IPS DF 6.9 (cell line): ENCODE measurements around the gene PTOV1.

ENCODE experiments used
- DNase-seq: peaks from one replicate; pipeline ENCODE4 v3.0.0-alpha.2; 2013; ENCODE audit warnings: low read depth, low spot score
- H3K27ac ChIP-seq: one replicate; pipeline ENCODE4 v1.5.1; 2013; ENCODE audit warnings: low read length, control low read depth
- H3K27me3 ChIP-seq: 2 replicates; pipeline ENCODE4 v1.6.1; 2013; ENCODE audit warnings: mild to moderate bottlenecking, low read length; ENCODE audit not compliant: control insufficient read depth, insufficient read depth
- H3K36me3 ChIP-seq: 2 replicates; pipeline ENCODE4 v1.6.1; 2013; ENCODE audit warnings: low read length; ENCODE audit not compliant: control insufficient read depth, insufficient read depth
- H3K4me1 ChIP-seq: 2 replicates; pipeline ENCODE4 v1.6.1; 2013; ENCODE audit warnings: low read length; ENCODE audit not compliant: control insufficient read depth, insufficient read depth
- H3K4me3 ChIP-seq: 2 replicates; pipeline ENCODE4 v1.5.1; 2013; ENCODE audit warnings: mild to moderate bottlenecking, low read length
- H3K9me3 ChIP-seq: 2 replicates; pipeline ENCODE4 v1.6.1; 2013; ENCODE audit warnings: low read length, inconsistent platforms; ENCODE audit not compliant: control insufficient read depth, insufficient read depth
- WGBS: extraction: QIAGEN DNeasy Blood & Tissue Kit; methylation state at CpG from one replicate; pipeline ENCODE4 v1.1.7; 2013; ENCODE audit warnings: mixed read lengths, missing lambda C conversion rate; ENCODE audit not compliant: insufficient read length, insufficient coverage; 5-methylcytosine and 5-hydroxymethylcytosine counted together

PTOV1 gene

GRCh38 chr19:49882643-49883042, 31.7 kb downstream of the PTOV1 start:
- H3K27me3 ChIP-seq, result no peaks in the 10 kb centered on the region
- no peak for DNase-seq
- peaks cover 46% of the 10 kb centered on the region for H3K36me3 ChIP-seq
- no CpG with 5 or more reads among the region's 14 CpGs for WGBS
- no peaks in the 10 kb centered on the region for H3K9me3 ChIP-seq
- H3K27ac ChIP-seq, result no peak overlapping the region
- no peak overlapping the region for H3K4me3 ChIP-seq
- peaks cover 3% of the 10 kb centered on the region for H3K4me1 ChIP-seq

- H3K4me1 ChIP-seq, result peaks cover 3% of the 10 kb centered on the region
- no peaks in the 10 kb centered on the region for H3K27me3 ChIP-seq
- H3K27ac ChIP-seq, result no peak overlapping the region
- peaks cover 46% of the 10 kb centered on the region for H3K36me3 ChIP-seq
- no CpG with 5 or more reads among the region's 5 CpGs for WGBS
- H3K4me3 ChIP-seq, result no peak overlapping the region
- no peaks in the 10 kb centered on the region for H3K9me3 ChIP-seq
- DNase-seq, result no peak
These were observed 32.1 kb downstream of the PTOV1 start for GRCh38 chr19:49883094-49883493.

- Histone ChIP-seq H3K4me1 (peaks cover 1% of the 10 kb centered on the region), H3K9me3 (no peaks in the 10 kb centered on the region), H3K4me3 (no peak overlapping the region), H3K36me3 (peaks cover 46% of the 10 kb centered on the region), H3K27me3 (no peaks in the 10 kb centered on the region), H3K27ac (no peak overlapping the region)
- WGBS, result no CpG with 5 or more reads among the region's 18 CpGs
- DNase-seq, result no peak
These were observed 33.1 kb downstream of the PTOV1 start for GRCh38 chr19:49884109-49884508.

GRCh38 chr19:49884760-49885159, 33.8 kb downstream of the PTOV1 start:
- no peak for DNase-seq
- no CpG with 5 or more reads among the region's 3 CpGs for WGBS
- no peaks in the 10 kb centered on the region; the same call in 1 of the 2 replicates for H3K4me1 ChIP-seq
- H3K4me3 ChIP-seq, result no peak overlapping the region
- H3K9me3 ChIP-seq, result no peaks in the 10 kb centered on the region
- peaks cover 46% of the 10 kb centered on the region for H3K36me3 ChIP-seq
- no peak overlapping the region for H3K27ac ChIP-seq
- no peaks in the 10 kb centered on the region for H3K27me3 ChIP-seq

- Histone ChIP-seq H3K4me3 (no peak overlapping the region), H3K36me3 (peaks cover 29% of the 10 kb centered on the region), H3K27ac (no peak overlapping the region), H3K27me3 (no peaks in the 10 kb centered on the region), H3K4me1 (peaks cover 2% of the 10 kb centered on the region; the same call in 1 of the 2 replicates), H3K9me3 (no peaks in the 10 kb centered on the region)
- no peak for DNase-seq
- WGBS, result no CpG with 5 or more reads among the region's 23 CpGs
These were observed 36.2 kb downstream of the PTOV1 start for GRCh38 chr19:49887037-49887664.

- WGBS, result no CpG with 5 or more reads among the region's 54 CpGs
- Histone ChIP-seq H3K4me3 (no peak overlapping the region), H3K4me1 (peaks cover 2% of the 10 kb centered on the region; the same call in 1 of the 2 replicates), H3K9me3 (no peaks in the 10 kb centered on the region), H3K27ac (no peak overlapping the region), H3K36me3 (peaks cover 22% of the 10 kb centered on the region), H3K27me3 (no peaks in the 10 kb centered on the region)
- no peak for DNase-seq
These were observed 36.9 kb downstream of the PTOV1 start for GRCh38 chr19:49887665-49888509.

- H3K36me3 ChIP-seq, result peaks cover 17% of the 10 kb centered on the region
These were observed 37.5 kb downstream of the PTOV1 start for GRCh38 chr19:49888510-49888824.

GRCh38 chr19:49889038-49889686, 38.2 kb downstream of the PTOV1 start:
- WGBS, result no CpG with 5 or more reads among the region's 23 CpGs
- Histone ChIP-seq H3K27ac (no peak overlapping the region), H3K36me3 (peaks cover 11% of the 10 kb centered on the region), H3K27me3 (no peaks in the 10 kb centered on the region), H3K9me3 (no peaks in the 10 kb centered on the region), H3K4me3 (no peak overlapping the region), H3K4me1 (peaks cover 2% of the 10 kb centered on the region; the same call in 1 of the 2 replicates)
- no peak for DNase-seq

More at GRCh38 chr19:49888510-49888824, 37.5 kb downstream of the PTOV1 start:
- H3K27me3 ChIP-seq, result no peaks in the 10 kb centered on the region
- no peak for DNase-seq
- peaks cover 2% of the 10 kb centered on the region; the same call in 1 of the 2 replicates for H3K4me1 ChIP-seq
- H3K4me3 ChIP-seq, result no peak overlapping the region
- no peaks in the 10 kb centered on the region for H3K9me3 ChIP-seq
- no peak overlapping the region for H3K27ac ChIP-seq
- WGBS, result no CpG with 5 or more reads among the region's 18 CpGs

- H3K4me3 ChIP-seq, result peak overlapping the region; percentile 43; the same call in 1 of the 2 replicates
- H3K27me3 ChIP-seq, result no peaks in the 10 kb centered on the region
- H3K36me3 ChIP-seq, result peaks cover 4% of the 10 kb centered on the region
- no peak overlapping the region for H3K27ac ChIP-seq
- DNase-seq, result no peak
- H3K9me3 ChIP-seq, result no peaks in the 10 kb centered on the region
- WGBS, result no CpG with 5 or more reads among the region's 71 CpGs
- H3K4me1 ChIP-seq, result peaks cover 2% of the 10 kb centered on the region; the same call in 1 of the 2 replicates
These were observed 38.9 kb downstream of the PTOV1 start for GRCh38 chr19:49889687-49890348.
